HG02840 (cell line): ENCODE measurements around the gene ORM2.
"Not testable (repeated sequence)": the region's sequence is repeated elsewhere in the genome, so short reads cannot be mapped to it uniquely, and the experiment has no call there.

Experiments used
- ATAC-seq: cut with Tn5 transposase; IDR thresholded peaks from one replicate; pipeline ENCODE4 v1.9.1; 2021; ENCODE audit warnings: mild to moderate bottlenecking, moderate library complexity, moderate number of reproducible peaks; ENCODE audit not compliant: unreplicated experiment, low FRiP score

ORM2 gene

DNA sequence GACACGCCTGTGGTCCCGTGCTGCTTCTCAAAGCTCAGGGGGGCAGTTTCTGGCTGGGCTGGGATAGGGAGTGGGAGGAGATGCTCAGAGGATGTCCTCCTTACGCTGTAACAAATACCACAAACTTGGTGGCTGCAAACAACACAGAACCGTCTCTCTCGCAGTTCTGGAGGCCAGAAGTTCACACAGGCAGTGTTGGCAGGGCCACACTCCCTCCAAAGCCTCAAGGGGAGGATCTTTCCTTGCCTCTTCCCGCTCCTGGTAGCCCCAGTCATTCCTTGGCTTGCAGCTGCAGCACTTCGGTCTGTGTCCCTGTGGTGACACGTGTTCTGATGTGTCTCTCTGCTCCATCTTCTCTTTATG is 17.2 kb upstream of the ORM2 start:
- no peak for ATAC-seq

DNA sequence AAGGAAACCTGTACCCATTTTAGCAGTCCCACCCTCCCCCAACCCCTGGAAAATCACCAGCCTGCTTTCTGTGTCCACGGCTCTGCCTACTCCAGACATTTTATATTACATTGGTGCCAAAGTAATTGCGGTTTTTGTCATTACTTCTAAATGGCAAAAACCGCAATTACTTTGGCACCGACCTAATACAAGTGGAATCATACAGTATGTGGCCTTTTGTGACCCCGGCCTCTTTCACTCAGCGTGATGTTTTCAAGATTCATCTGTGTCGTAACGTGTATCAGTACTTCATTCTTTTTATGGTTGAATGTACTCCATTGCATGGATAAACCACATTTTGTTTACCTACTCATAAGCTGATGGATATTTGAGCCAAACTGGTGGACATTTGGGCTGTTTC is 16.5 kb upstream of the ORM2 start:
- ATAC-seq: no peak

DNA sequence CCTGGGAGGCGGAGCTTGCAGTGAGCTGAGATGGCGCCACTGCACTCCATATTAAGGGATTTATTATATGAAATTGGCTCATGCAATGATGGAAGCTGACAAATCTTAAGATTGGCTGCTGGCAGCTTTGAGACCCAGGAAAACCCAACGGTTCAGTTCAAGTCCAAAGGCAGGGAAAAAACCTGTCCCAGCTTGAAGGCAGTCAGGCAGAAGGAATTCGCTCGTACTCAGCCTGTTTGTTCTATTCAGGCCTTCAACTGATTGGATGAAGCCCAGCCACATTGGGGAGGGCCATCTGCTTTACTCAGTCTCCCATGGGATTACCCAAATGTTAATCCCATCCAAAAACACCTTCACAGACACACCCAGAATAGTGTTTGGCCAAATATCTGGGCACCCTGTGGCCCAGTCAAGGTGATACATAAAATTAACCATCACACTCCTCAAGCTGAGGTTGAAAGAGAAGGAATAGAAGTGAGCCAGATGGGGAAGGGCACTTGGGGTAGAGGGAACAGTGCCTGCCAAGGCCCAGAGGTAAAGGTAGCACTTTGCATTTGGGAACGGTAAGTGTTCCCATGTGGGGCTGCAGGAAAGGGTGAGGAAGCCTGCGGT is 15.3 kb upstream of the ORM2 start:
- no peak for ATAC-seq

DNA sequence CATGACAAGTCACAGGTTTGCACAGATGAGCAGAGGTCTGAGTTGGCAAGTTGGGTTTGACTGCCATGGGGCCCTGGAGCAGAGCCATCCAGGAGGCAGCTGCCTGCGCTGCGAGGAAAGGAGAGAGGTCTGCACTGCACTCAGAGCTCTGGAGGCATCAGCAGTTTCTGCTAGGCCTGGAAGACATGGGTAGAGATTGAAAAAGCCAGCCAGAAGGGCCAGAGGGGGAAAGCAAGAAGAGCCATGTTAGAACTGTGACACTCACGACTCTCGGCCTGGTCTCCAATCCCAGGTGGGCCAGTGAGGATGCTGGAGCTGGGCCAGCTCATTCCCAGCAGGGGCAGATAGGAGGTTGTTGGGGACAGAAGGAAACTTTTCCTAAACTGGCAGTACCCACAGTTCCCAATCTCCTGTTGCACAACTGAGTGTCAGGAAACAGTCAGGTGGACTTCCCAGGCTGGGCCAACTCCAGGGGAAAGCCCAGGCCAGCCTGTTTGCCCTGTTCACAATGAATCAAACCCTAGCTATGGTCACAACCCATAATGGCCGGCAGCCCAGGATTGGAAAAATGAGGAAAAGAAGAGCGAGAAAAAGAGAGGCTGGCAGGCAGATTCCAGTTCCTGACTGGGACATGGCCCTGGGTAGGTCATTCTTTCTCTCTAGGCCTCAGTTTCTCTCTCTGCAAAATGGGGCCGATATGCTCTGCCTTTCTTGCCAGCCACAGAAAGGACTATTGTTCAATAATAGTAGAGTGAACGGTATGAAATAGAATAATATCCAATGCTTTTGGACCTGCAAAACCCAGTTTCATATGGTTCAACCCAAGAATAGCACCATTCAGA is 14.6 kb upstream of the ORM2 start:
- no peak for ATAC-seq

DNA sequence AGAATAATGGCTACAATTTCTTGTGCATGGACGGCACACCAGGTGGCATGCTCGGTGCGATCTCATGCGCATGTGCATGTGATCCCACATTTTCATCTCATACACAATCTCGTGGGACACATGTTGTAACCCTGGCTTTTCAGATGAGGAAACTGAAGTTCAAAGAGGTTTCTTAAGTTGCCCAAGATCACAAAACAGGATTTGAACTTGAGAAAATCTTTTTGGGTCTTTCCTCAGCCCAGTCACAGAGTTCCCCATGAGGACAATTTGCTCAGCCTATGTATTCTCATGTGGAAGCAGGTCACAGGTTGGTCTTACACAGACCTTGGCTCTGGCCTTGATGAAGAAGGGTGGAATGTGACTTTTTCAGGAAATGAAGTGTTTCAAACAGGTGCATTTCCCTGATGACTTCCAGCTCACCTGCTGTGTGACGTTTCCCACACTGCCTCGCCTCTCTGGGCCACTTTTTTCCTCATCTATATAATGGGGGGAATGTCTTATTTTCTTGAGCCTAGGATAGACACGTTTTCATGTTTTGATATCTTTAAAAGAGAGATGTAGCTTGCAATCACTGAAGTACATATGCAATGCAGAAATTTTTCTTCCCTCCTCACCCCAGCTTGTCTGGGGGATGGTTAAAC is 13.8 kb upstream of the ORM2 start:
- ATAC-seq: no peak

DNA sequence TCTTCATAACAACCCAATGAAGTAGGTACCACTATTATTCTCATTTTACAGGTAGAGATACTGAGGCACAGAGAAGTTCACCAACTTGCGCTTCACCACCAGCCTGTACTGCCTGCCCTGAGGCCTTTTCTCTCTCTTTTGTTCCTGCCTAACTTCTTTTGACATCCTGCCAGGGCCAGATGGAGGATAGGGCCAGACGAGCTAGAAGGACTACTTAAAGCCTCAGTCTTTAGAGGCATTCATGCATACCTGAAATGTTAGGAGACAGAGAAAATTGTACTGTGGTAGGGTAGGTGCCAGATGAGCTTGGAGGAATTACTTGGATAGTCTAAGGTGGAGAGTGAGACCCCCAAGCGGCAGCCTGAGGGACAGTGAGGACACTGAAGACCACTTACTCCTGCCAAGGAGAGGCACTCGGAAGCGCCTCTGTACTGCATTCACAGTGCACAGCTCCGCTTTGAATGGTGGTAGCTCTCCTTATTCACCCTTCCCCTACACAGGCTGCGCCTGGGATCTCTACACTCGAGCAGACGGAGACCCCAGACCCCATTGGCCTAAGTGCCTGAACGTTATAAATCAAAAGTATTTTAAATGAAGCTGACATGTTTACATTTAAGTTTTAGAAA is 13.0 kb upstream of the ORM2 start:
- no peak for ATAC-seq

DNA sequence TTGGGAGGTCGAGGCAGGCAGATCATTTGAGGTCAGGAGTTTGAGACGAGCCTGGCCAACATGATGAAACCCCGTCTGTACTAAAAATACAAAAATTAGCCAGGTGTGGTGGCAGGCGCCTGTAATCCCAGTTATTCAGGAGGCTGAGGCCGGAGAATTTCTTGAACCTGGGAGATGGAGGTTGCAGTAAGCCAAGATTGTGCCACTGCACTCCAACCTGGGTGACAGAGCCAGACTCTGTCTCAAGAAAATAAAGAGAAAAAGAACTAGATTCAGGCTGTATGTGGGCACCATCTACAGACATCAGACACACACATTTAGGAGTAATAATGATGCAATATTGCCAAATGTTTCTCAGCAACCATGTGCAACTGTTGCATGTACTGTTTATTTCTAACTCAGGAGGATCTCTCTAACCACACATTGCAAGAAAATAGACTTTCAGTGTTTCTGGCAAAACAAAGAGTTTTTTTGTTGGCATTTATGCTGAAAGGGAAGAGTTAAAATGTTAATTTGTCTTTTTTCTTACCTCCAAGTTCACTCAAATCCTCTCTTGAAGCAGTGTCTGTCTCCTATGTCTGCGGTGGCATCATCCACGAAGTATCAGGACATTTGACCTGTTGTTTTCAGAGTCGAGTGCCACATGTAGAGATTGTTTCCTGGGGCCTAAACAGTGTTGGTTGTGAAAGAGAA is 11.9 kb upstream of the ORM2 start:
- ATAC-seq: no peak

DNA sequence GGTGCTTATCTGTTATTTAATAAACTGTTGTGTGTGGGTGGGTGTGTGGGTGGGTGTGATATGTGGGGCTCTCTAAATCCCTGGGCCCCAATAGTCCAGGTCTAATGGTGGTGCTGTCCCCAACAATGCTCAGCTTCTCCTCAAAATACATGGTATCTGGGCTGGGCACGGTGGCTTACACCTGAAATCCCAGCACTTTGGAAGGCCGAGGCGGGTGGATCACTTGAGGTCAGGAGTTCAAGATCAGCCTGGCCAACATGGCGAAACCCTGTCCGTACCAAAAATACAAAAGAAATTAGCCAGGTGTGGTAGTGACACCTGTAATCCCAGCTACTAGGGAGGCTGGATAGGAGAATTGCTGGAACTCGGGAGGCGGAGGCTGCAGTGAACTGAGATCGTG is 11.3 kb upstream of the ORM2 start:
- no peak for ATAC-seq

DNA sequence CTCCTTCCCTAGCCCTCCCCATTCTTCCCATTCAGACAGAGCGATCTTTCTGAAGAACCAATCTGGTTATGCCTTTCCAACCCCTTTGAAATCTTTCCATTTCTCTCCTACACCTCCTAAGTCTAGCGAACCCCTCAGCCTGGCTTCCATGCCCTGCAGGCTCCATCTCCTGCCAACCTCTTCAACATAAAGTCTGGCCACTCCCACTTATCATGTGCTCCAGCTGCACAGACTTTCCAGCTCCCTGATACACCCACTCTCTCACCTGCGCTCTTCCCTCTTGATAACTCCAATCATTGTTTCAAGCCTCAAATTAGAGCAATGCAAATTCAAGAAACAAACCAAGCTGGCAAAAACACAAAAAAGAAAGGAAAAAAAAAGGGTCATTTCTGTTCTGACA is 10.5 kb upstream of the ORM2 start:
- no peak for ATAC-seq

DNA sequence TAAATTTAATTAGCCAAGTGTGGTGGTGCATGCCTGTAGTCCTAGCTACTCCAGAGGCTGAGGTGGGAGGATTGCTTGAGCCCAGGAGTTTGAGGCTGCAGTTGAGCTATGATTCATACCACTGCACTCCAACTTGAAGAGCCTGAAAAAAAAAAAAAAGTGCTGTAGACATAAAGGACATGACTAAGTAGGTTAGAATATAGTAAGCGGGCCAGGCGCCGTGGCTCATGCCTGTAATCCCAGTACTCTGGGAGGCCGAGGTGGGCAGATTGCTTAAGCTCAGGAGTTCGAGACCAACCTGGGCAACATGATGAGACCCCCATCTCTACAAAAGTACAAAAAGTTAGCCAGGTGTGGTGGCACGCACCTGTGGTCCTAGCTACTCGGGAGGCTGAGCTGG is 9.0 kb upstream of the ORM2 start:
- not testable (repeated sequence) for ATAC-seq

DNA sequence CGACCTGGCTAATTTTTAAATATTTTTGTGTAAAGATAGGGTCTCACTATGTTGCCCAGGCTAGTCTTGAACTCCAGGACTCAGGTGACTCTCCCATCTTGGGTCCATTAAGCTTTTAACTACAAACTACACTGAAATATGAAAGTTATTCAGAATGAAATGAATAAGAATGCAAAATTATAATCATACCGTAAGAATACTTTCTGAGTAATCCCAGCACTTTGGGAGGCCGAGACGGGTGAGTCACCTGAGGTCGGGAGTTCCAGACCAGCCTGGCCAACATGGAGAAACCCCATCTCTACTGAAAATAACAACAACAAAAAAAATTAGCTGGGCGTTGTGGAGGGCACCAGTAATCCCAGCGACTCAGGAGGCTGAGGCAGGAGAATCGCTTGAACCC is 7.9 kb upstream of the ORM2 start:
- no peak for ATAC-seq

DNA sequence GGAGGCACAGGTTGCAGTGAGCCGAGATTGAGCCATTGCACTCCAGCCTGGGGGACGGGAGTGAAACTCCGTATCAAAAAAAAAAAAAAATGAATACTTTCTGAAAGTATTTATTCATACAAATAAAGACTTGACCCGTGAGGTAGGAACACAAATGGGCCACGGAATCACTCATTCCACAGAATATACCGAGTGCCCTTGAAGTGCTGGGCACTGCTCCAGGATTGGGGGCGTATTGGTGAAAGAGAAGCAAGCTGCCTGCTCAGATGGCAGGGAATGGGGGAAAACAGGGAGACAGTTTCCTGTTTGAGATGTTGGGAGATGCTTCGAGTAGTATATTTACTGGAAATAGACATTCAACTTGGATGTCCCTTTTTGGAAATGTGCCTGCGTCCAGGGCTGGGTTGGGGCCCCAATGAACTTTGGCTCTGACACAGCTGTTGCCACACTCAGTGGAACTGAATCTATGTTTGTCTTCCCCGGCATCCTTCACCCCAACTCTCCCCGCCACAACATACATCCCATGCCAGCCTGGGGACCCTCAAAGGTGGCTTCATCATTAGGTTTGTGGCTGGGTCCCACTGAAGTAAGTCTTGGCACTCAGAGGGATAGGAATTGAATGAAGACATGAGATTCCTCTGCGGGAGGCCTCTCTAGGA is 7.4 kb upstream of the ORM2 start:
- not testable (repeated sequence) for ATAC-seq

DNA sequence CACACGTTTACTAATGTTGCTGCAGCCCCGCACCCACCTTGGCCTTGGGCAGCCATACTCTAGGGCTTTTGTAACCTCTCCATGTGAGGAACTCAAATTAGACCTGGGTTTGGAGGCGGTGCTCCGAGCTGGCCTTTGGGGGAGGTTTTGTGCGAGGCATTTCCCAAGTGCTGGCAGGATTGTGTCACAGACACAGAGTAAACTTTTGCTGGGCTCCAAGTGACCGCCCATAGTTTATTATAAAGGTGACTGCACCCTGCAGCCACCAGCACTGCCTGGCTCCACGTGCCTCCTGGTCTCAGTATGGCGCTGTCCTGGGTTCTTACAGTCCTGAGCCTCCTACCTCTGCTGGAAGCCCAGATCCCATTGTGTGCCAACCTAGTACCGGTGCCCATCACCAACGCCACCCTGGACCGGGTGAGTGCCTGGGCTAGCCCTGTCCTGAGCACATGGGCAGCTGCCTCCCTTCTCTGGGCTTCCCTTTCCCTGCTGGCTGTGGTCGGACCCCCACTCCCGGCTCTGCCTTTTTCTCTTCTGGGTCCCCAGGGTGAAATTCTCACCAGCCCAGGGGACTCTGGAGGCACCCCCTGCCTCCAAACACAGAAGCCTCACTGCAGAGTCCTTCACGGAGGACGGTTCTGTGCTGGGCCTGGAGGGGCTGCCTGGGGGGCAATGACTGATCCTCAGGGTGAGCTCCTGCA is 6.7 kb upstream of the ORM2 start, which contains the start of gene ORM1:
Gene ORM1 (plus strand): TSS at position 268 of the 701 bp plus-strand sequence. CDS start 36 bp downstream, at position 304.
- ATAC-seq: not testable (repeated sequence)

DNA sequence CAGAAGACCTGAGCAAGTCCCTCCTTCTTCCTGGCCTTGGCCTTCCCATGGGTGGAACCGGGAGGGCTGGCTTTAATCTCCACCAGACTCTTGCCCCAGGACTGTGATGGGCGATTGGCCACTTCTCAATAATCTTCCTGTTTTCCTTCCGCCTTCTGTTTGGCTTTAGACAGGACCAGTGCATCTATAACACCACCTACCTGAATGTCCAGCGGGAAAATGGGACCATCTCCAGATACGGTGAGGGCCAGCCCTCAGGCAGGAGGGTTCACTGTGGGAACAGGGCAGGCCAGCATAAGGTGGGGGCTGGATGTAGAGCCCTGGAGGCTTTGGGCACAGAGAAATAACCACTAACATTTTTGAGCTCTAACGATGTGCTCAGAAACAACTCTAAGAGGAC is 5.8 kb upstream of the ORM2 start:
- ATAC-seq: not testable (repeated sequence)

DNA sequence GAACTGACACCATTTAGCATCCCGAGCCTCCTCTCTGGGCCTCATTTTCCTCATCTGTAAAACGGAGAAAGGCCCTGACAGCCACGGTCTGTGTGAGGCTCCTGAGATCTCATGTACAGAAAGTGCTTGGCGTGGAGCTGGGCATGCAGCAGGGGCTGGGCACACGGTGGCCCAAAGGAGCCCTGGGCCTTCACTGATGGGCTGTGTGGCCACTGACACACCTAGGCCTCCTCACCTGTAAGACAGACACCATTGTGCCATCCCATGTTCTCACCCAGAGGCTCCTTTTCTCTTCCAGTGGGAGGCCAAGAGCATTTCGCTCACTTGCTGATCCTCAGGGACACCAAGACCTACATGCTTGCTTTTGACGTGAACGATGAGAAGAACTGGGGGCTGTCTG is 5.2 kb upstream of the ORM2 start:
- ATAC-seq: no peak

DNA sequence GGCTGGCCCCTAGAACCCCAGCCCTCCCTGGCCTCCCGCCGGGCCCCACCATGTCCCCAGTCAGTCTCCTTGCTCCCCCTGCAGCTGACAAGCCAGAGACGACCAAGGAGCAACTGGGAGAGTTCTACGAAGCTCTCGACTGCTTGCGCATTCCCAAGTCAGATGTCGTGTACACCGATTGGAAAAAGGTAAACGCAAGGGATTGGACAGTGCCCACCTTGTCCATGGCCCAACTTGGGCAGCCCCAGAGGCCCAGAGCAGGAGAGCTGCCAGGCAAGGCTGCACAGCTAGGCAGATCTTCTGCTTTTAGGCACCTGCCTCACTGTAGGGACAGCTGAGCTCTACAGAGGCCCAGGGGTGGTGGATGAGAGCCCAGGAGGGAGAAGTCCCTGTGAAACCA is 4.7 kb upstream of the ORM2 start:
- ATAC-seq: not testable (repeated sequence)

DNA sequence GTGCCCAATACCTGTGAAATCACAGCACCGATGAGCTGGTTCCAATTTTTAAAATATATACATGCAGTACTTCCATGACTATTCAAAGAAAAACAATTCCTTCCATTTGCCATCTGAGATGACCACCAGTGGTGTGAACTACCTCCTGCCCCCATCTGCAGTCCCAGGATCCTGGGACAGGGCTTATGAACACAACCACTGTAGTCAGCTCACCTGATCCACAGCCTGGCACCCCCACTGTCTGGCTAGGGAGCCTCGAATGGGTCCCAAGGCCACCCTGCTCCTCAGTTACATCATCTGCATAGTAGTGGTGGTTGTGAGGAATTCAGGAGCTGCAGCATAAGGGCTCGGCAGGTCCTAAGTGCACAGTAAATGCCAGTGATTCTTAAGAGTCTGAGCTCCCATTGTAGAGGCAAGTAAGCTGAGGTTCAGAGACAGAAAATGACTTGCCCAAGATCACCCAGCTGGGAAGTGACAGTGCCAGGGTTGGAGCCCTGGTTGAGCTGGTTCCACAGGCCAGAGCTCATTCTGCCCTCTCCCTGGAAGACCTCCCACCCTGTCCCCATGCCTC is 3.9 kb upstream of the ORM2 start:
- ATAC-seq: not testable (repeated sequence)

DNA sequence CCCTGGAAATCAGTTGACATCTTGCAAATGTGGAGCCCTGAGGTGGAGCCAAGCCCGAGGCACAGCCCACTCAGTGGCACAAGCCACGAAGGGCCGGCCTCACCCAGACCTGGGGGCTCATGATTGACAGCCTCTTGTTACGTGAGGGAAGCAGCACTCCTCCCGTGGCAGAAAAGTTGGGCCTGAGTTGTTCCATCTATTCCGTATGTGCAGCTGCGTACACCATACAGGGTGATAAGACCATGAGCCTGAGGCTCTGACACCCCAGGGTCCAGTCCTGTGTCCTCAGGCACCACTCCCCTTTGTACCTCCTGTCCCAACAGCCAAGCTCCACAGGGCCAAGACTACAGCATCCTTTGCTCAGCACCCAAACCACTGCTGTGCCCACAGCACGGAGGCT is 1.9 kb upstream of the ORM2 start:
- no peak for ATAC-seq

DNA sequence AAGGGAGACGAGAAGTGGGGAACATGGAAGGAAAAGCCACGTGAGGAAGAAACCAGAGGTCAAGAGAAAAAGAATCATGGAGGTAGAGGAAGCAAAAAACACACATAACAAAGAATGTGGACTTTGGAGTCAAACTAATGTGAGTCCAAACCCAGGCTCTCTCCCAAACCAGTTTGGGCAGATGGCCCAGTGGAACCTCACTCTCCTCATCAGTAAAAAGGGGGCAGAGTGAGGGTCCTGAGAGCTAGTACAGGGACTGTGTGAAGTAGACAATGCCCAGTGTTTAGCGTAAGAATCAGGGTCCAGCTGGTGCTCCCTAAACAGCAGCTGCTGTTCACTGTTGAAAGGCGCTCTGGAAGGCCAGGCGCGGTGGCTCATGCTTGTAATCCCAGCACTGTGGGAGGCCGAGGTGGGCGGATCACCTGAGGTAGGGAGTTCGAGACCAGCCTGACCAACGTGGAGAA is 1.3 kb upstream of the ORM2 start:
- ATAC-seq: not testable (repeated sequence)
